GM21717 (cell line): ENCODE results near the gene OR51V1.

Experiments
- ATAC-seq: cut with Tn5 transposase; IDR thresholded peaks from one replicate; pipeline ENCODE4 v1.9.1; 2021; ENCODE audit warnings: mild to moderate bottlenecking, moderate library complexity; ENCODE audit not compliant: unreplicated experiment

OR51V1 gene

DNA sequence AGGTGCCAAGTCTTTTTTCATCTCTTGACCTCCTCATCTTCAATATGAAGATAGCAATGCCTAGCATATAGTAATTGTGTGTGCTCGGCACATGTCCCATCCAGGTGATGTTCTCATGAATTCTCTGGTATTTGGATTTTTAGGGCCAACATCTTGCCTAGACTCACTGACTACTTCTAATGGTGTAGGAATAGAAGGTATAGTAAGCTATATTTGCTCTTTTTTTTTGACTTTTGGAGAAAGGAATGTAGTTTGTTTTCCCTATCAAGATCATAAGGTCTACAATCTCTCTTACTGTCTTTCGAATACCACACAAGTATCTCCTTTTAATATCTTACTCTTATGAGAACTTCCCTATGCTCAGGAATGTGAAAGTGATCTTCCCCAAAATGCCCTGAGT lies 30.6 kb upstream of the OR51V1 start:
- no peak for ATAC-seq

DNA sequence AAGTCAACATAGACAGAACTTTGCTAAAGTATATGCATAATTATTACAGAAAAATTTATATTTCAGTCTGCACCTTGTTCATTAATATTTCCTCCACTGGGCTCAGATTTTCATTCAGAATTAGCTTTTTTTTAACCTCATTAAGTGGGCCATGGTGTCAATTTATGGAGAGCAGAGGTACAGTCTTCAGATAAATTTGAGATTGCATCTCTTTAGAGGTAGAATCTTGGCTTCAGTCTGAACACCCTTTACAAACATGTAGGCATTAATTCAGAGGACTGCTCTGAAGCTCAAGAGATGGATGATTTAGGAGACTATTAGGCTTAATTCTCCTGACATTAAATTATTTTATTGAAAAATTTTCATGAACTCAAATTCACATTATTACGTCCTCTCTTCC lies 29.8 kb upstream of the OR51V1 start:
- ATAC-seq: no peak

DNA sequence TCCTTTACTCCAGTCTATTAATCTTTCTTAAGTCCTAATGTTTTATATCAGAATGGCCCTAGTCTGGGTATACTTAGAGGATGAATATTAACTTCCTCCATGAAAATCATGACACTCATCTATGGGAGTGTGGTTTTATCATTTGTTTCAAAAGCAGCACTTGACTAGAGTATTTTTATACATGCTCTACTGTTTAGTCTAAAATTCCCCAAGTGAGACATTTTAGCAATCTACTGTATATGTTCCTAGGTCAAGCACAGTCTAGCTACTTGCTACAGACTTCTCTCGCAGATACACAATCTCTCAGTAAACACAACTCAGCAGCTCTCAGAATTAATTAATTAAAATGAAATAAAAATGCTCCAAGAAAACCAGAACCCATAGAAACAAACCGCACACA lies 29.3 kb upstream of the OR51V1 start:
- ATAC-seq: no peak

DNA sequence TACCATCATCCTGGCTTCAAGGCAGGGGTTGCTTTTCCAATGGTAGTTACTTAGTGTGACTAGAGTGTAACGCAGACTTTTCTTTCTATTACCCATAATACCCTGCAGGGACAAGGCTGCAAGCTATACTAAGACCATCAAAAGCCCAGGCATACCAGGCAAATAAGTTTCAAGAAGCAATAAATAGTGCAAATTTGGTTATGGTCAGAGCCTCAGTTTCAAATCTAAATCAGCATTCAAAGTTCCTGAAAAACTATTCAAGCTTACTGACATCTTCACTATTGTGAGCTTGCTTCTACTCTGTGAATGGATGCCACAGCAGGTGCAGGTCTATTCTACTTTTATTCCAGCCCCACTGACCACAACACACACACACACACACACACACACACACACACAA lies 28.9 kb upstream of the OR51V1 start:
- no peak for ATAC-seq

DNA sequence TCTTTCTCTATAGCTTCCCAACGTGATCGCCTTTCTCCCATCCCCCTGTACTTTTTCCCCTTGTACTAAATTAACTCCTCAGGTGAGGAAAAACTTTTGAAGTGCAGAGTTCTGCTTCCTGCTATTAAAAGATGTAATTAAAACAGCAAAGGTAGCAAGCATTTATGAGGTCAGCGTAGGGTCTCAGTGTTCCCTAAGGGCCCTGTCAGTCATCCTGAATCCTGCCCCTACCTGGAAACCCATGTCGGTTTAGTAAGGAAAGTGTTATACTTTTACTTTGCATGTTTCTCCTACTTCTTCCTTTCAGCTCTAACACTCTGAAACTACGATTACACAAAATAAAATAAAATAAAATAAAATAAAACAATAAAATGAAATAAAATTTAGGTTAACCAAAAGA lies 27.6 kb upstream of the OR51V1 start:
- no peak for ATAC-seq

DNA sequence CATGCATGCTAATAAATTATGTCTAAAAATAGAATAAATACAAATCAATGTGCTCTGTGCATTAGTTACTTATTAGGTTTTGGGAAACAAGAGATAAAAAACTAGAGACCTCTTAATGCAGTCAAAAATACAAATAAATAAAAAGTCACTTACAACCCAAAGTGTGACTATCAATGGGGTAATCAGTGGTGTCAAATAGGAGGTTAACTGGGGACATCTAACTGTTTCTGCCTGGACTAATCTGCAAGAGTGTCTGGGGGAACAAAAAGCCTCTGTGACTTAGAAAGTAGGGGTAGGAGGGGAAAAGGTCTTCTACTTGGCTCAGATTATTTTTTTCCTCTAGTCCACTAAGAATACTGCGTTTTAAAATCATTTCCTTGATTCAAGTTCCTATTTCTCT lies 27.2 kb upstream of the OR51V1 start:
- no peak for ATAC-seq

DNA sequence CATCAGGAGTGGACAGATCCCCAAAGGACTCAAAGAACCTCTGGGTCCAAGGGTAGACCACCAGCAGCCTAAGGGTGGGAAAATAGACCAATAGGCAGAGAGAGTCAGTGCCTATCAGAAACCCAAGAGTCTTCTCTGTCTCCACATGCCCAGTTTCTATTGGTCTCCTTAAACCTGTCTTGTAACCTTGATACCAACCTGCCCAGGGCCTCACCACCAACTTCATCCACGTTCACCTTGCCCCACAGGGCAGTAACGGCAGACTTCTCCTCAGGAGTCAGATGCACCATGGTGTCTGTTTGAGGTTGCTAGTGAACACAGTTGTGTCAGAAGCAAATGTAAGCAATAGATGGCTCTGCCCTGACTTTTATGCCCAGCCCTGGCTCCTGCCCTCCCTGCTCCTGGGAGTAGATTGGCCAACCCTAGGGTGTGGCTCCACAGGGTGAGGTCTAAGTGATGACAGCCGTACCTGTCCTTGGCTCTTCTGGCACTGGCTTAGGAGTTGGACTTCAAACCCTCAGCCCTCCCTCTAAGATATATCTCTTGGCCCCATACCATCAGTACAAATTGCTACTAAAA lies 26.3 kb upstream of the OR51V1 start, which contains the start of gene HBB:
Gene HBB, minus strand, starts transcription at position 340 of the 579 bp plus-strand sequence. Its CDS starts 50 bp downstream, at position 290.
- no peak for ATAC-seq

DNA sequence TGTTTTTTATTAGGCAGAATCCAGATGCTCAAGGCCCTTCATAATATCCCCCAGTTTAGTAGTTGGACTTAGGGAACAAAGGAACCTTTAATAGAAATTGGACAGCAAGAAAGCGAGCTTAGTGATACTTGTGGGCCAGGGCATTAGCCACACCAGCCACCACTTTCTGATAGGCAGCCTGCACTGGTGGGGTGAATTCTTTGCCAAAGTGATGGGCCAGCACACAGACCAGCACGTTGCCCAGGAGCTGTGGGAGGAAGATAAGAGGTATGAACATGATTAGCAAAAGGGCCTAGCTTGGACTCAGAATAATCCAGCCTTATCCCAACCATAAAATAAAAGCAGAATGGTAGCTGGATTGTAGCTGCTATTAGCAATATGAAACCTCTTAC lies 25.0 kb upstream of the OR51V1 start:
- no peak for ATAC-seq

DNA sequence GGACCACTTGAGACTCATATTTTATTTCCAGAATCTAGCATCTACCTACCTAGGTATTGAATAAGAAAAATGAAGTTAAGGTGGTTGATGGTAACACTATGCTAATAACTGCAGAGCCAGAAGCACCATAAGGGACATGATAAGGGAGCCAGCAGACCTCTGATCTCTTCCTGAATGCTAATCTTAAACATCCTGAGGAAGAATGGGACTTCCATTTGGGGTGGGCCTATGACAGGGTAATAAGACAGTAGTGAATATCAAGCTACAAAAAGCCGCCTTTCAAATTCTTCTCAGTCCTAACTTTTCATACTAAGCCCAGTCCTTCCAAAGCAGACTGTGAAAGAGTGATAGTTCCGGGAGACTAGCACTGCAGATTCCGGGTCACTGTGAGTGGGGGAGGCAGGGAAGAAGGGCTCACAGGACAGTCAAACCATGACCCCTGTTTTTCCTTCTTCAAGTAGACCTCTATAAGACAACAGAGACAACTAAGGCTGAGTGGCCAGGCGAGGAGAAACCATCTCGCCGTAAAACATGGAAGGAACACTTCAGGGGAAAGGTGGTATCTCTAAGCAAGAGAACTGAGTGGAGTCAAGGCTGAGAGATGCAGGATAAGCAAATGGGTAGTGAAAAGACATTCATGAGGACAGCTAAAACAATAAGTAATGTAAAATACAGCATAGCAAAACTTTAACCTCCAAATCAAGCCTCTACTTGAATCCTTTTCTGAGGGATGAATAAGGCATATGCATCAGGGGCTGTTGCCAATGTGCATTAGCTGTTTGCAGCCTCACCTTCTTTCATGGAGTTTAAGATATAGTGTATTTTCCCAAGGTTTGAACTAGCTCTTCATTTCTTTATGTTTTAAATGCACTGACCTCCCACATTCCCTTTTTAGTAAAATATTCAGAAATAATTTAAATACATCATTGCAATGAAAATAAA lies 24.3 kb upstream of the OR51V1 start:
- ATAC-seq: no peak

DNA sequence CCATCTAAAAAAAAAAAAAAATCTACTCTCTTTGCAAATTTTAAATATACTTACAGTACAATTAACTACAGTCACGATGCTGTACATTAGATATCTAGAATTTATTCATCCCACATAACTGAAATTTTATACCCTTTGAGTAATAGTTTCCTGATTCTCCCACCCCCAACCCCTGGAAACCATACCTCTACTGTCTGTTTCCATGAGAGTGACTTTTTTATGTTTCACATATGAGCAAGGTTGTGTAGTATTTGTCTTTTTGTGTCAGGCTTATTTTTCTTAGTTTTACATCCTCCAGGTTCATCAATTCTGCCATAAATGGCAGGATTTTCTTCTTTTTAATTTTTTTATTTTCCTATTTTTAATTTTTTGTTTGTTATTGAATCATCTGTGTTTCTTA lies 23.2 kb upstream of the OR51V1 start:
- ATAC-seq: no peak

DNA sequence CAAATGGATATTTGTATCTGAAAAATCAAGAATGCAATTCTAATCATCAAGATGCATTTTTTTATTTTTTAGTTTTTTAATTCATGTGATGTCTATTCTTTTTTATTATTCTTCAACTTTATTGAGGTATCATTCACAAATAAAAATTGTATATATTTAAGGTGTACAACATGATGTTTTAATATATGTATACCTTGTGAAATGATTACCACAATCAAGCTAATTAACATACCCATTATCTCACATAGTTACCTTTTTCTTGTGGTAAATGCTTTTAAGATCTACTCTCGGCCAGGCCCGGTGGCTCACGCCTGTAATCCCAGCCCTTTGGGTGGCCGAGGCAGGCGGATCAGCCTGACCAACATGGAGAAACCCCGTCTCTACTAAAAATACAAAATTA lies 22.7 kb upstream of the OR51V1 start:
- ATAC-seq: no peak

DNA sequence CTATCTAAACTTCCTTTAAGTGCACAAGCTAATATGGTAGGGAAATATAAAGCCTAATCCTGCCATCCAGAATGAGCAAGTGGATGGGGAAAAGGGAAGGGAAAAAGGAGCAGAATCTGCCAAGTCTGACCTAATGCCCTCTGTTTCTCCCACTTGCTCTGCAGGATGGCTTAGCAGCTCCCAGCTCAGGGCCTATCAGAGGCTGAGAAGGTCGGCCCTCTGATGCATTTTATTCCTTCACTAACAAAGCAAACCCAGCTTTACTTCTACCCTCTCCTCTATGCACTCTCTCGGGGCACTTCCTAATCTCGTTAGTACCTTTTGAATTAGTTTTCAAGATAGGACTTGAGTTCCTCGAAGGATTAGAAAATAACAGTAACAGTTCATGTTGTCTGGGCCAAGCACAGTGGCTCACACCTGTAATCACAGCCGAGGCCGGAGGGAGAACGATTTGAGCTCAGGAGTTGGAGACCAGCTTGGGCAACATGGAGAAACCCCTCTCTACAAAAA lies 9.9 kb upstream of the OR51V1 start:
- ATAC-seq: no peak

DNA sequence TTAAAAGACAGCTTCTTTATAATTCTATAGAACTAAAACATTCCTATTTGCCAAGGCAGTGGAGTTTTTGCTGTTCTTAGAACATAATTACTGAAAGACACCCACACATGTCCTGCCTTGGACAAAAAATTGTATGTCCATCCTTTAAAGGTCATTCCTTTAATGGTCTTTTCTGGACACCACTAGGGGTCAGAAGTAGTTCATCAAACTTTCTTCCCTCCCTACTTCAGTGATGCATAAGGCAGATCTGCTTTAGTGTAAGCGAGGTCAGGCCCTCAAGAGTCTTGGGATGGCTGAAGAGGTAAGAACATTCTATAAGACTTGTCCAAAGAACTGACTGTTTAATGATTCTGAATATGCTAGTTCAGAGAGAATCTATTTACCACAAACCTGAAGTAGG lies 4.3 kb upstream of the OR51V1 start:
- no peak for ATAC-seq

DNA sequence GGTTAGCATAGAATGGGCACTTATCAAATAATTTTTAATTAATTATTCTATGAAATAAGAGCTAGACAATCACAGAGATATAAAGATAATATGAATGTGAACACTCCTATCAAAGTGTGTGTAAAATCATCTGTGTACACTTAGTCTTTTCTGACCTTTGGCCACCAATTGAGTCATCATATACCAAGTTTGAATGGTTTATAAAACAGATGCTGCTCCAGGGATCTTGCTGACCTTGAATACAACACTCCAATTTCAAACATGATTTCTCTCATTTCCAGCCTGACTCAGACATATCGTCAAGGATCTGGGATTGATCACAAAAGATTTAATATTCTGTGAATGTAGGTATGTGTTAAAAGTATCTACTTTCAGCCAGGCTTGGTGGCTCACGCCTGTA lies 2.9 kb upstream of the OR51V1 start:
- no peak for ATAC-seq

DNA sequence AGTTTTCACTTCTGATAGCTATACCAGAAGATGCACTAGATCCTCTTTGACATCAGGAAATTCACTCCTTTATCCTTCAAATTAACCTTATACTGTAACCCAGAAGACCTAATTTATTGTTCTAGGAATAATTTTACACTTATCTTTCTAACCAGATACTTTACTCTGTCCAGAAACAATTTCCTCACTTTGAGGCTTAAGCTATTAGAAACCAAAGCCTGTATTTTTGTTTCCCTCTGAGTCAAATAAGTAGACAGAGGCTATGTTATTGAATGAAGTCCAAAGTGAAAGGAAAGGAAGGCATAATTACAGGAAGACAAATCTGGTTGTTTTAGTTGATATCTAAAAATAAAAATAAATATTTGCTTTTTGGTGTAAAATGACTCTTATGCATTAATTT lies 2.2 kb downstream of the OR51V1 start:
- ATAC-seq: no peak

DNA sequence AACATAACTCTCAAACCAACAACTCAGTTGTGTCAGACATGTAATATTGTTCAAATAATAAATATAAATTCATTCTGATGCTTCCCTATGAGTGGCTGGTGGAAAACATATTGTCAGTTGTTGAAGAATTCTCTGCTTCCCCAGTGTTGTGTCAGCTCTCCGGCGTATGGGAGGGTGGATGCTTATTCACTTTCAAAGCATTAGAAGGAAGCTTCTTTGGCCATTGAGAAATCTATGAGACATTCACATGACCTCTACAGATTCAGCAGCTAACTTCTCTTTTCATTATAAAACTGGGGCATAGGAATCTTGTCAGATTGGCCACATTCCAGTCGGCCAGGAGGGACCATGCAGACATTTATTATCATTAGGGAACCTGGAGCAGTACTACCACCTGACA lies 2.9 kb downstream of the OR51V1 start:
- no peak for ATAC-seq

DNA sequence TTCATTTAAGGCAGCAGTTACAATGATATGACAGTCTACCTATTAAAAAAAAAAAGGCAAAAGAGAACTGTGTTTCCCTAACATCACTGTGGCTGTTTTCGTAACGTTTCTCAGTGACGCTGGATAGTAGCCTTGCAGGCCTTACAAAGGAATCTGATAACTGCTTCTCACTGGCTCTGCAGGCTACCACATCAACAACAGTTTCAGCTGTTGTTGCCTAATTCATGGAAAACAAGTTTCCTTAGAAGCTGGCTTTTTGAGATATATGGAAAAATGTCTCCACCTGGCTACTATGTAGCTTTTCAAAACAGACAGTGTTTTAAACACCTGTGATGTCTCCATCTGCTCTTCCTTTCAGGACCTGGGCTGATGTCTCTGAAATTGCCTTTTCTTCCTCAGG lies 3.8 kb downstream of the OR51V1 start:
- no peak for ATAC-seq

DNA sequence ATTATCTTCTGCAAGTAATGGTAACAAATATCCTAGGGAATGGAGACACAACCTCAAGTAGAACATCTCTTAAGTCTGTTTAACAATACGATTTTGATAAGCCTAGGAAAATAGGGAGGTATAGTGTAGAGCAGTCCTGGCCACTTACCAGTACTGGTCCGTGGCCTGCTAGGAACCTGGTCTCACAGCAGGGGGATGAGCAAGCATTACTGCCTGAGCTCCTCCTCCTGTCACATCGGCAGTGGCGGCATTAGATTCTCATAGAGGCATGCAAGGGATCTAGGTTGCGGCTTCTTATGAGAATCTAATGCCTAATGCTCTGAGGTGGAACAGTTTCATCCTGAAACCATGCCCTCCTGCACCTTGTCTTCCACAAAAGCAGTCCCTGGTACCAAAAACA lies 4.4 kb downstream of the OR51V1 start:
- no peak for ATAC-seq

DNA sequence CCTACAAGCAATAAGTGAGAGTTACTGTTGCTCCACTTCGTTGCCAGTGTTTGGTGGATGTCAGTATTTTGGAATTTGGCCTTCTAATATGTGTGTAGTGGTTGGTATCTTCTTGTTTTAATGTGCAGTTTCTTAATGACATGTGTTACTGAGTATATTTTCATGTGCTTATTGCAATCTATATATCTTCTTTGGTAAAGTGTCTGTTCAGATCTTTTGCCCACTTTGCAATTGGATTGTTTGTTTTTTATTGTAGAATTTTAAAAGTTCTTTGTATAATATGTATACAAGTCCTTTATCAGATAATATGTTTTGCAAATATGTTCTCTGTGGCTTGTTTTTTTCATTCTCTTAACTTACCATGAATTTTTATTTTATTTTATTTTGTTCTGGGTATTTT lies 7.7 kb downstream of the OR51V1 start:
- no peak for ATAC-seq

DNA sequence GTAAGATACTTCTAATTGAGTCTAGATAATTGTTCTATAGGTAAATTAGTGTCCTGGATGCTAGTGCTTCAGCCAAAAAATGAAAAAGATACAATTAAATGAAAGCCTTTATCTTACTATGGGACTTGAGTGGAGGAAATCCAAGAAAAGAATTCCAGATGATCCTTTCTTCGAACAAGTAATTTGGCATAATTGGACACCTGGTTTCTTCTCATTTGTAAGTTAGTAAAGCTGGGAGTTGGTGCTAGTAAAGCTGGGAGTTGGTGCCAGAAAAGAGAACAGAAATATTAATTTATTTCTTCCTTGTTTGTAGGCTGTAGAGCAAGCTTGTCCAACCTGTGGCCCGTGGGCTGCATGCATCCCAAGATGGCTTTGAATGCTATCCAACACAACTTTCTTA lies 12.3 kb downstream of the OR51V1 start:
- no peak for ATAC-seq

DNA sequence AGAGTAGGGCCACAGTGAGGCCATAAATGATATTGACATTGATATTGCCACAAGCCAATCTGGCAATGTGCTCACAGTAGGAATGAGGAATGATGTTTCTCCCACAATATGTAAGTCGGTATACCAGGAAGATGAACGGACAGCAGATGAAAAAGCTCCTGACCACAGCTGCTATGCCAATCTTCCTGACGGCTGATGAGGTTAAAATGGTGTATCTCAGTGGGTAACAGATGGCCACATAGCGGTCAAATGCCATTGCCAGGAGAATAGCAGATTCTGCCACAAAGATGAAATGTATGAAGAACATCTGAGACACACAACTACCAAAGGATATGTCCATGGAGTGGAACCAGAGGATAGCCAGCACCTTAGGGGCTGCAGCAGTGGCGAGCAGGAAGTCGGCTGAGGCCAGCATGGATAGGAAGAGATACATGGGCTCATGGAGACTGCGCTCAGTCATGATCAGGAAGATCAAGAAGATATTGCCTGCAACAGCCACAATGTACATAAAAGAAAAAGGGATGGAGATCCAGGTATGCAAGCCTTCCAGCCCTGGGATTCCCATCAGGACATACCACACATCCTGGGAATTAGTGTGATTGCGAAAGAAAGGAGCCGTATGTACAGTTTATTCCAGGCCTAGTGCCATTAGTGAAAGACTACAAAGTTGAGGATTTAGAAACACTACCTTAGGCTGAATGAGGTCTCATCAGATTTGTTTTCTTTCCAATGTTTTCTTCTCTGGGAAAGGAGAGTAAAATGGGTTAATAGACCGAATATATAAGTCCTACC lies 22.2 kb downstream of the OR51V1 start:
- no peak for ATAC-seq

DNA sequence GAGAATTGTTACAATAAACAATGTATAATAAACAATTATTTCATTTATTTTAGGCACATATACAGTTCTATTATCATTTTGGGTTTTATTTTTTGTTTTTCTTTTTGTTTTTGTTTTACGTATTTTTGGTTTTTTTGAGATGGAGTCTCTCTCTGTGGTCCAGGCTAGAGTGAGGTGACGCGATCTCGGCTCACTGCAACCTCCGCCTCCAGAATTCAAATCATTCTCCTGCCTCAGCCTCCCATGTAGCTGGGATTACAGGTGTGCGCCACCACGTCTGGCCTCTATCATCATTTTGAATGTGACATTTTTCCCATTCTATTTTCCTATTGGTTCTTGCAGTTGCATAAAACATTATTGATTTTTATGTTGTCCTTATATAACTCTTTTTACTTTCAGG lies 25.5 kb downstream of the OR51V1 start:
- ATAC-seq: no peak
